Ovary (tissue), 3 donors: ENCODE results near the gene GPRIN2.

ENCODE experiments used
- CTCF ChIP-seq, 3 donors: fragments of 450-650 bp in 2 of 3; fragments of 200-600 bp in 1 of 3; IDR thresholded peaks; one replicate each; pipeline versions ENCODE4 v1.5.1 to v1.8.0; 2016 to 2022; ENCODE audit warnings: antibody characterized with exemption in 3 of 3, mild to moderate bottlenecking in 1 of 3
- EP300 ChIP-seq: sonication (generic); formaldehyde crosslinking; IDR thresholded peaks from one replicate; pipeline ENCODE4 v1.6.1; 2017; ENCODE audit warnings: antibody characterized with exemption
- donor health status: DM: no; HTN: no; CAD: no.

- TF ChIP-seq CTCF (IDR thresholded peaks at IDR 0.05) (no peak), EP300 (no peak)
Measured at GRCh38 chr10:46544989-46545791, 11.3 kb downstream of the GPRIN2 start.
